Stimulated activated CD4-positive, alpha-beta T cell treated with anti-CD3 and anti-CD28 coated beads, Interleukin-1b, Interleukin-23, amount 100 ng/mL, for 4 hours (primary cell): ENCODE results near the gene GPR21.

Experiments
- DNase-seq, 2 donors: peaks; one replicate each; pipeline ENCODE4 v3.0.0-alpha.2; 2020; ENCODE audit warnings: low read depth in 2 of 2

GPR21 gene

DNA sequence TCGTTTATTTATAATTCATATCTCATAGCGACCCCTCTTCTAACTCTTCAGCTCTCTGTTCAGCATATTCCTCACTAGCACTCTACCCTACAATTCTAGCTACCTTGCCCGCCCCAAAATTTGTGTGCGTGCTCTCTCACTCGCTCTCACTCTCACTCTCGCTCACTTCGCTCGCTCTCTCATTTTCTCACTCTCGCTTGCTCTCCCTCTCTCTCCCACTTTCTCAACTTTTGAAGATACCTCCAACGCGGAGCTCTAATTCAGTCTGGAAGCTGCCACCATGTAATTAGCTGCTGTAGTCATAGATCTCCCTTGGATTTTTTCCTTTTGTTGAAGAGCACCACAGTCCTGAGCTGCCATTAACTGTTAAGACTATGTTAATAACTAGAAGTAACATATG lies 30.4 kb downstream of the GPR21 start:
- no peak for DNase-seq

DNA sequence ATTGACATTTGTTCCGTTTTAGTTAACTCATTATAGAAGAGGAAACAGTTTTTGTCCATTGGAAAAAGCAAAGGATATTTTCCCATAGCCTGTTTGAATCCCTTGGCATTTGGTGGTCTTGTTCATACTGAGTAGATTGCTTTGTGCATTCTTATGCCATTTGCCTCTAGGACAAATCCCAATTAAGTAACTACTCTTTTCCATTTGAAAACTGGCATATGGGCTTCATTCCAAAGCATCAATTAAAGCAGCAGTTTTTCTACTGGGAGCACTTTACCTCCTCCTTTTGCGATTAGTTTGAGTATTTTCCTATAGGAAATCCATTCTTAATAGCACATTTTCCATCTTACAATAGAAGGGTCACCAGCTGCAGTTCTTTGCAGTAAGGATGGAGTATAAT lies 31.2 kb downstream of the GPR21 start:
- DNase-seq = no peak

DNA sequence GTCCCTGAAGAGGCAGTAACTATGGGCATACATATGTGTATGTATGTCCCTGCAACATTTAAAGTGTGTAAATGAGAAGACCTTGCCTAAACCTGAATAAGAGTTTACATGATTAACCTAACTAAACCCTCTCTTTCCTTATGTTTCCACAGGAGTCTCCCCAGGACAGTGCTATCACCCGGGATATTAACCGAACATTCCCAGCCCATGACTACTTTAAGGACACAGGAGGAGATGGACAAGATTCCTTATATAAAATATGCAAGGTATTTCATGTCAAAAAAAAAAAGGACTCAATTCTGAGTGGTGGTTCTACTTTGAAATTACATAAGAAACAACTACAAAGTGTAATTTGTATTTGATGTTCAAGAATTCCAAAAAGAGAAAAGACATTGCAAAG lies 31.7 kb downstream of the GPR21 start:
- no peak for DNase-seq

DNA sequence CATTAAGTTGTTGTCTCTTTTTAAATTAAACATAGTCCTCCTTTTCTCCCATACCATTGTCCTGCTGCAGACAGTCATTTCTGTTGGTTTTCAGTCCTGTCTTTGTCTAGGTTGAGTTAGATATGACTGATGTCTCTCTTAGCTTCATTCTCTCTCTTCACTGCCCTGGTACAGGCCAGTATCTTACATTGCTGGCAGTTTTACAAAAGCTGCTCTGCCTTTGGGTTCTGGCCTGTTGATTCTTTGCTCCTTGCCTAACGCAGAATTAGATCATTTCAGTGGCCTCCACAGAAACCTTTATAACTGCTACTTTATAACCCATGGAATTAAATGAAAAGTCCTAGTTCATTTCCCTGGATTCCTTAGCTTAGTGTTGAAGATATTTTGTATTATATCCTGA lies 33.7 kb downstream of the GPR21 start:
- no peak for DNase-seq

DNA sequence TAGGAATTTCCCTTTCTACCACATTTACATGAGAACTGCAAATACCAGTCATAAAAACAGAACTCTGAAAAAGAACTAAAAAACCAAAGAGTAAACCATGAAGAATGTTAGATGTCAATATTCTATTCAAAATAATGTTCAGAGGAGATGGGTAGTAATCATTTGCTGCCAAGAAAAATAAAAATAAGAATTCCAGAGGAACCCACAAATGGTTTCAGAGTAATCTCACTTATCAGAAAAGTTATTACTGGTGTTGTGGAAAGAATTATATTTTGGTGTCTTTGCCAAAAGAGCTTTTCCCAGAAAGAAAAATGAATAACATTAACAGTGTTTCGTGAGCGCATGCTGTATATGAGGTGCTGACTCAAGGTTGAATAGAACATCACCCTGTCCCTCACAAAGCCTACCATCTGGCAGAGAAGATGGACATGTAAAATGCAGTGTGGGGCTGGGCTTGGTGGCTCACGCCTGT lies 35.6 kb downstream of the GPR21 start:
- DNase-seq = no peak

DNA sequence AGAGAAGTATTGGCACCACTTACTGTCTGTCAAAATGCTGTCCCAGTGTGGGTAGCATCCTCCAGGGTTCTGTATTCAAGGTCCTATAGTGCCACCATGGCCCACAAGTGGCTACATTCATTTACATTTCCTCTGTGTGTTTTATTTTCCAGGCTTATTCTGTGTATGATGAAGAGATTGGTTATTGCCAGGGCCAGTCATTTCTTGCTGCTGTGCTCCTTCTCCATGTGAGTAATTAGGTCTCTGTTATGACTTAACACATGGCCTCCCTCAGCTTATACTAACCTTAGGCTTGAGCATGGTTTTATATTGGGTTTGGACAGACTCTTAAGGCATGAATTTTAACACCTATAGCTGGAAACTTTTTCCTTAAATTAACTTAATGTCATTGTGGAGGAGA lies 36.7 kb downstream of the GPR21 start:
- DNase-seq = no peak

DNA sequence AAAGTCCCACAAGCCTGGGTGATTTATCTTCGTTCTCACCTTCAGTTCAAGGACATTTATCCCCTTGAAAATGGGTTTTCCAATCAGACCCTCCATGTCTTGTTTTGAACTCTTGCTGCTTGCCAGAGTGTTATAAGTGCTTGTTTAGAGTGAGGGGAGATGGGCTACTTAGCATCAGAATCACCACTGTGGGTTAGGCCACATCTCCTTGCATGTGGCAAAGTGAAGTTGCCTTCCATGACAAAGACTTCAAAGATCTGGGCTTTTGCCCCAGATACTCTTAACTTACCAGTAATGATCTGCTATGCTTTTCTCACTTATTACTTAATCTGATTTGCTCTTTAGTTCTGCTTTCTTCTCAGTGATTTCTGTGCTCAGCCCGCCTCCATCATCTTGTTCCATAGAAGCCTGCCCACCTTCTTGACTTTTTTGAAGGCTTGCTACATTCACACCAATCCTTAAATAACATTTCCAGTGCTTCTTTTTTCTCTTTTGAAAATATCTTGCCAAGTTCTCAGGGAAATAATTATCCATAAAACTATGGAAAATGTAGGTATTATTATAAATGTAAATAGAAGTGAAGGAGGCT lies 39.0 kb downstream of the GPR21 start:
- DNase-seq = no peak

DNA sequence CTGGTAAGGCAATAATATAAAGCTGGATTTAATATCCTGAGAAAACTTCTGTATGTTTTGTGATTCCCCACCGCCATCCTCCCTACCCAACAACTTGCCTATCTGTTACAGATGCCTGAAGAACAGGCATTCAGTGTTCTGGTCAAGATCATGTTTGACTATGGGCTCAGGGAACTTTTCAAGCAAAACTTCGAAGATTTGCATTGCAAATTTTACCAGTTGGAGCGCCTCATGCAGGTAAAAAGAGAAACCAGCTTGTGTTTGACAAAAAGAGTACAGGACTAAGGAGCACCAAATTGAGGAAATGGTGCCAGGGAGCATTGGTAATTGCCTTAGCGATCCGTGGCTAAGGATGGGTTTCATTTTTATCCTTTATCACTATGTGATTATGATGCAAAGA lies 40.0 kb downstream of the GPR21 start:
- DNase-seq = no peak

DNA sequence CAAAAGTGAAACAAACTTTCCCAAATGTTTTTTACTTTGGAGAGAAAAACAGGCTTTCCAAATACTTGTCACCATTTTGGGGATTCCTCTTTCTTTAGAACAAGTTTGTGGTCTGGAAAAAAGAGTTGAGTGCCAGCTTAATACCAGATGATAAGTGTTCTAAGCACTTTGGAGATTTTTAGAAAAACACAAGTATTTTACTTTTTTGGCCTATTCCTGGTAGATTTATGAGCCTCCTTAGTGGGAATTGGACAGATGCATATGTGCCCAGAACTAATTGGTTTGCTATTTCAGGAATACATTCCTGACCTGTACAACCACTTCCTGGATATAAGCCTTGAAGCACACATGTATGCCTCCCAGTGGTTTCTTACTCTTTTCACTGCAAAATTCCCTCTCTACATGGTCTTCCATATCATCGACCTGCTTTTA lies 40.5 kb downstream of the GPR21 start:
- DNase-seq = no peak

DNA sequence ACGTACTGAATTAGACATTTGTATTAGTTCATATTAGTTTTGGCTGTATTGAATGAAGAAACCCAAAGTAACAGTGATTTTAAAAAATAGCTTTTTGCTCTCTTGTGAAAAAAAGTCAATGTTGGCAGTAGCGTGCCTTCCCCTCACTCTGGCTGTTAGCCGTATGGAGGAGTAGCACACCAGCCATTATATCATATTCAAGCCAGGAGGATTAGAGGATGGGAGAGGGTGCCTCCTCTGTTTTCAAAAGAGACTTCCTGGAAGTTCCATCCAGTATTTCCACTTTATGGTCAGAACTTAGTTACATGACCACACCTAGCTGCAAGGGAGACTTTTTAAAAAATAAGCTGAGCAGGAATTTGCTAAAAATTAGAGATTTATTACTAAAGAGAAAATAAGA lies 41.2 kb downstream of the GPR21 start:
- no peak for DNase-seq

DNA sequence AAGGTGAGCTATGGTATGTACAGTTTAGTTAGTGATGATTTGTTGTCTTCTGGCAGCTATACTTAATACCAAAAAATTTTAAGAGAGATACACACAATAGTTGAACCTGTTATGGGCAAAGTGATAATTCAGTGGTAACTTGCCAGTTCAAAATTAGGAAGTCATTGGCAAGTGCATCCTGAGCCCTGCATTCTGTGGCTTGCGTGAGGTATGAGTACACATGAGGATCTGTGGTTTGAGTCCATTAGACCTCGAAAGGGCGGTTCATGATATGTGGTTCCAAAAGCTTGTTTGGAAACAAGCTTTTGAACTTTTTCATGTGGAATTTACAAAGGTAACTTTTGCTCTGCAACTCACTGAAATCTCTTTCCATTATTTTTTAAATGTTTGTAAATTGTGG lies 47.0 kb downstream of the GPR21 start:
- no peak for DNase-seq

DNA sequence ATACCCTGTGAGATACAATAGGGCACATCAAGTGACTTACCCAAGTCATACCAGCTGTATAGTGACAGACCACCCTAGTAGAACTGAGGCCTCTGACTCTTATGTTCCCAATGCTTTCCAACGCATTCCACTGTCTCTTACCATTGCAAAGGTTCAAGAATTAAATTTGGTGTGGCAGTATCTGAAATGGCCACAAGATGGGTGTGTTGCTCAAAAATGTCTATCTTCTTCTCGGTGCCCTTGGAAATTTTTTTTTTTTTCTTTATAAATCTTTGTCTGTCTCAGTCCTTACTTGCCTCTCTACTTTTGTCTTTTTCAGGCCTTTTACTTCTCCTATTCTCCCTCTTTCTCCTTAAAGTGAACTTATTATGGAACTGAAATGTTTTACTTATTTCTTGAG lies 48.4 kb downstream of the GPR21 start:
- peak in 1 of 2 donors; percentile 5 for DNase-seq

DNA sequence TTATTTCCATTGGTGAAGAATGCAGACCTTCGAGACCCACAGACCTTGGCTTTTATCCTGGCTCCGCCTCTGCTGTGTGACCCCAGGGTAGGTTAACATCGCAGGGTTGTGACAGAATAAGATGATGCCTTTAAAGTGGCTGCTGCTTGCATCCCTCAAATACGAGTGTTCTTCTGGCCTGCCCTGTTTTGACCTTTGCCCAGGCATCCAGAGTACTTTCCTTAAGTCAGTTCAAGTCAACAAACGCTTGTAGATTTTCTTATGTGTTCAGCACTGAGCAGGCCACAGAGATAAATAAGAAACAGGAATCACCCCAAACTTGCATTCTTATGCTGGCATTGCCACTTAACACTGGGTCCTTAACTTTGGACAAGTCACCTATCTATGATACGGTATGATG lies 50.2 kb downstream of the GPR21 start:
- no peak for DNase-seq

DNA sequence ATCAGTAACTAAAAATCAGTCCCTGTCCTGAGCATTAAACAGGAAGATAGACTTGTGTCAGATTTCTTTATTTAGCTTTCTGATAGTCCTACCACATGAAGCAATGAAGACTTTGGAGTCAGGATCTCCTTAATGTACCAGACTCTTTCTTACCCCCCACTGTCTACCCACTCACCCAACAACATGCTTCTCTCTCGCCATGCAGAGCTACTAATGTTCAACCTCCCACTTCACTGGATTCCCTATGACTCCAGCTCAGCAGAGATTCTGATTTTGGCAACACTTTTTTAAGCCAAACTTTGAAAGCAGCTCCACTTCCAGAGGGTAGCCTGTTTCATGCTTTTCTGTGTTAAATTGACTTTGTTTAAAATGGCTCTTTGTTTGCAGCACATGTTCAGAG lies 50.8 kb downstream of the GPR21 start:
- DNase-seq = no peak
